Measurements from ENCODE around the gene CCDC187.

Gene CCDC187

GRCh38 chr9:136254381-136255165 lies 49.3 kb downstream of the CCDC187 start:
- DNase-seq (ENCODE audit: insufficient read length, low spot score) (no peak), FAIRE-seq (no peak)
- no peak for TF ChIP-seq TAF1 (IDR thresholded peaks at IDR 0.05; ENCODE audit: low read depth, low read length)
- no peak for TF ChIP-seq POLR2AphosphoS5 (IDR thresholded peaks at IDR 0.05; ENCODE audit: low read depth, low read length)
- no peak for TF ChIP-seq SPI1 (IDR thresholded peaks at IDR 0.05; ENCODE audit: low read depth, low read length)
- TF ChIP-seq POLR2A (IDR thresholded peaks at IDR 0.05; ENCODE audit: low read depth, low read length) = no peak
- no peak for TF ChIP-seq PAX5 (IDR thresholded peaks at IDR 0.05; ENCODE audit: insufficient read depth, low read length, severe bottlenecking)
- TF ChIP-seq POU2F2 (IDR thresholded peaks at IDR 0.05; ENCODE audit: low read depth, low read length) = no peak

GRCh38 chr9:136253246-136254130 lies 50.4 kb downstream of the CCDC187 start:
- FAIRE-seq = no peak
- no peak for DNase-seq (ENCODE audit: insufficient read length, low spot score)
- TF ChIP-seq POLR2AphosphoS5 (IDR thresholded peaks at IDR 0.05; ENCODE audit: low read depth, low read length) = no peak
- no peak for TF ChIP-seq POLR2A (IDR thresholded peaks at IDR 0.05; ENCODE audit: low read depth, low read length)
- TF ChIP-seq SPI1 (IDR thresholded peaks at IDR 0.05; ENCODE audit: low read depth, low read length) = no peak
- no peak for TF ChIP-seq POU2F2 (IDR thresholded peaks at IDR 0.05; ENCODE audit: low read depth, low read length)
- TF ChIP-seq PAX5 (IDR thresholded peaks at IDR 0.05; ENCODE audit: insufficient read depth, low read length, severe bottlenecking) = no peak
- no peak for TF ChIP-seq TAF1 (IDR thresholded peaks at IDR 0.05; ENCODE audit: low read depth, low read length)

GRCh38 chr9:136252846-136253245 lies 51.0 kb downstream of the CCDC187 start:
- TF ChIP-seq PAX5 (IDR thresholded peaks at IDR 0.05; ENCODE audit: insufficient read depth, low read length, severe bottlenecking) (no peak), POU2F2 (IDR thresholded peaks at IDR 0.05; ENCODE audit: low read depth, low read length) (no peak), POLR2AphosphoS5 (IDR thresholded peaks at IDR 0.05; ENCODE audit: low read depth, low read length) (no peak), TAF1 (IDR thresholded peaks at IDR 0.05; ENCODE audit: low read depth, low read length) (no peak), SPI1 (IDR thresholded peaks at IDR 0.05; ENCODE audit: low read depth, low read length) (no peak), POLR2A (IDR thresholded peaks at IDR 0.05; ENCODE audit: low read depth, low read length) (no peak)
- FAIRE-seq = no peak
- no peak for DNase-seq (ENCODE audit: insufficient read length, low spot score)

GRCh38 chr9:136252281-136252680 lies 51.6 kb downstream of the CCDC187 start:
- FAIRE-seq = no peak
- no peak for DNase-seq (ENCODE audit: insufficient read length, low spot score)
- TF ChIP-seq POU2F2 (IDR thresholded peaks at IDR 0.05; ENCODE audit: low read depth, low read length) (no peak), POLR2A (IDR thresholded peaks at IDR 0.05; ENCODE audit: low read depth, low read length) (no peak), SPI1 (IDR thresholded peaks at IDR 0.05; ENCODE audit: low read depth, low read length) (no peak), TAF1 (IDR thresholded peaks at IDR 0.05; ENCODE audit: low read depth, low read length) (no peak), PAX5 (IDR thresholded peaks at IDR 0.05; ENCODE audit: insufficient read depth, low read length, severe bottlenecking) (no peak)

- FAIRE-seq (no peak), DNase-seq (ENCODE audit: insufficient read length, low spot score) (no peak)
These were observed 52.4 kb downstream of the CCDC187 start for GRCh38 chr9:136251264-136252115.

GRCh38 chr9:136250676-136251075 lies 53.2 kb downstream of the CCDC187 start:
- FAIRE-seq = no peak

More at GRCh38 chr9:136251264-136252115, 52.4 kb downstream of the CCDC187 start:
- no peak for TF ChIP-seq POLR2AphosphoS5 (IDR thresholded peaks at IDR 0.05; ENCODE audit: low read depth, low read length)
- no peak for TF ChIP-seq TAF1 (IDR thresholded peaks at IDR 0.05; ENCODE audit: low read depth, low read length)
- TF ChIP-seq SPI1 (IDR thresholded peaks at IDR 0.05; ENCODE audit: low read depth, low read length) = no peak
- TF ChIP-seq PAX5 (IDR thresholded peaks at IDR 0.05; ENCODE audit: insufficient read depth, low read length, severe bottlenecking) = no peak
- TF ChIP-seq POLR2A (IDR thresholded peaks at IDR 0.05; ENCODE audit: low read depth, low read length) = no peak
- TF ChIP-seq POU2F2 (IDR thresholded peaks at IDR 0.05; ENCODE audit: low read depth, low read length) = no peak

GRCh38 chr9:136249877-136250559 lies 53.9 kb downstream of the CCDC187 start:
- TF ChIP-seq POLR2AphosphoS5 (IDR thresholded peaks at IDR 0.05; ENCODE audit: low read depth, low read length) (no peak), PAX5 (IDR thresholded peaks at IDR 0.05; ENCODE audit: insufficient read depth, low read length, severe bottlenecking) (no peak), SPI1 (IDR thresholded peaks at IDR 0.05; ENCODE audit: low read depth, low read length) (no peak), TAF1 (IDR thresholded peaks at IDR 0.05; ENCODE audit: low read depth, low read length) (no peak), POU2F2 (IDR thresholded peaks at IDR 0.05; ENCODE audit: low read depth, low read length) (no peak), POLR2A (IDR thresholded peaks at IDR 0.05; ENCODE audit: low read depth, low read length) (no peak)
- FAIRE-seq = no peak
- no peak for DNase-seq (ENCODE audit: insufficient read length, low spot score)

More at GRCh38 chr9:136250676-136251075, 53.2 kb downstream of the CCDC187 start:
- TF ChIP-seq POU2F2 (IDR thresholded peaks at IDR 0.05; ENCODE audit: low read depth, low read length) = no peak
- TF ChIP-seq PAX5 (IDR thresholded peaks at IDR 0.05; ENCODE audit: insufficient read depth, low read length, severe bottlenecking) = no peak
- TF ChIP-seq POLR2AphosphoS5 (IDR thresholded peaks at IDR 0.05; ENCODE audit: low read depth, low read length) = no peak
- TF ChIP-seq POLR2A (IDR thresholded peaks at IDR 0.05; ENCODE audit: low read depth, low read length) = no peak
- TF ChIP-seq SPI1 (IDR thresholded peaks at IDR 0.05; ENCODE audit: low read depth, low read length) = no peak
- no peak for TF ChIP-seq TAF1 (IDR thresholded peaks at IDR 0.05; ENCODE audit: low read depth, low read length)
- no peak for DNase-seq (ENCODE audit: insufficient read length, low spot score)

Measured in GM12891 (cell line).